Activated gamma-delta T cell (primary cell): Measurements from ENCODE around the gene IGFBP4.

Experiments used
- DNase-seq: peaks from one replicate; lab custom pipeline; 2025; lab: John Stamatoyannopoulos, UW

The IGFBP4 gene

GRCh38 chr17:40432864-40433528 lies 10.3 kb upstream of the IGFBP4 start:
- DNase-seq: no peak

- no peak for DNase-seq
Observed at GRCh38 chr17:40433551-40434415, 9.5 kb upstream of the IGFBP4 start.

GRCh38 chr17:40436636-40437035 lies 6.6 kb upstream of the IGFBP4 start:
- no peak for DNase-seq

- DNase-seq: no peak
Observed at GRCh38 chr17:40437095-40437732, 6.0 kb upstream of the IGFBP4 start.

GRCh38 chr17:40440166-40440565 lies 3.1 kb upstream of the IGFBP4 start:
- DNase-seq: no peak

GRCh38 chr17:40442392-40443195 lies 656 bp upstream of the IGFBP4 start:
- no peak for DNase-seq

- DNase-seq: no peak
Observed at GRCh38 chr17:40443988-40444899, 994 bp downstream of the IGFBP4 start.

- no peak for DNase-seq
Observed at GRCh38 chr17:40445751-40446468, 2.7 kb downstream of the IGFBP4 start.

- no peak for DNase-seq
Observed at GRCh38 chr17:40447148-40447644, 3.9 kb downstream of the IGFBP4 start.

- no peak for DNase-seq
Observed at GRCh38 chr17:40447806-40448205, 4.6 kb downstream of the IGFBP4 start.

GRCh38 chr17:40448213-40448638 lies 5.0 kb downstream of the IGFBP4 start:
- no peak for DNase-seq

- DNase-seq: no peak
Observed at GRCh38 chr17:40448639-40449261, 5.5 kb downstream of the IGFBP4 start.

- no peak for DNase-seq
Observed at GRCh38 chr17:40450175-40450574, 6.9 kb downstream of the IGFBP4 start.

- no peak for DNase-seq
Observed at GRCh38 chr17:40451420-40451819, 8.2 kb downstream of the IGFBP4 start.

- DNase-seq: no peak
Observed at GRCh38 chr17:40452216-40452787, 9.1 kb downstream of the IGFBP4 start.

- DNase-seq: no peak
Observed at GRCh38 chr17:40452921-40453378, 9.7 kb downstream of the IGFBP4 start.

- no peak for DNase-seq
Observed at GRCh38 chr17:40453881-40454612, 10.8 kb downstream of the IGFBP4 start.

GRCh38 chr17:40454613-40454995 lies 11.4 kb downstream of the IGFBP4 start:
- no peak for DNase-seq
